Activated CD4-positive, alpha-beta memory T cell treated with anti-CD3 and anti-CD28 coated beads for 36 hours (primary cell): ENCODE results near the gene NTRK3. TPM values are rescaled to one million over a fixed set of nuclear protein-coding genes. Genes with fewer than 3 reads are reported as not detected.

Source experiments
- CTCF ChIA-PET: fragments of 350-600 bp; sonication (Branson Sonifier 250); formaldehyde crosslinking; loops from one replicate; lab custom pipeline; 2021; ENCODE audit warnings: antibody characterized with exemption, inconsistent platforms; lab: Charles Lee
- POLR2A ChIA-PET: fragments of 350-600 bp; sonication (Branson Sonifier 250); formaldehyde crosslinking; loops from one replicate; lab custom pipeline; 2021; ENCODE audit warnings: antibody characterized with exemption; lab: Charles Lee
- DNase-seq: peaks from one replicate; pipeline ENCODE4 v3.0.0-alpha.2; 2020
- H3K27ac Mint-ChIP-seq: one replicate; pipeline ENCODE4 v1.8.0; 2021; ENCODE audit warnings: mixed read lengths
- H3K27me3 Mint-ChIP-seq: one replicate; pipeline ENCODE4 v1.8.0; 2021; ENCODE audit warnings: mixed read lengths
- H3K36me3 Mint-ChIP-seq: one replicate; pipeline ENCODE4 v1.8.0; 2021; ENCODE audit warnings: mixed read lengths
- H3K4me1 Mint-ChIP-seq: one replicate; pipeline ENCODE4 v1.8.0; 2021; ENCODE audit warnings: low read depth, mixed read lengths
- H3K4me3 Mint-ChIP-seq: one replicate; pipeline ENCODE4 v1.8.0; 2021; ENCODE audit warnings: mild to moderate bottlenecking, mixed read lengths
- H3K9me3 Mint-ChIP-seq: one replicate; pipeline ENCODE4 v1.8.0; 2021; ENCODE audit warnings: mixed read lengths
- intact Hi-C: fragments of 100-400 bp; cut with micrococcal nuclease; formaldehyde crosslinking; loops from one replicate; pipeline ENCODE4 v1.15.1; 2023
- total RNA-seq, 2 experiments: library from RNA; stranded (reverse); gene quantifications; one replicate each; pipeline ENCODE4 v1.2.3, GENCODE V29; 2021

NTRK3 gene
- total RNA-seq, 2 experiments from 2014 or later, result 0.78 to 0.85 TPM

DNA sequence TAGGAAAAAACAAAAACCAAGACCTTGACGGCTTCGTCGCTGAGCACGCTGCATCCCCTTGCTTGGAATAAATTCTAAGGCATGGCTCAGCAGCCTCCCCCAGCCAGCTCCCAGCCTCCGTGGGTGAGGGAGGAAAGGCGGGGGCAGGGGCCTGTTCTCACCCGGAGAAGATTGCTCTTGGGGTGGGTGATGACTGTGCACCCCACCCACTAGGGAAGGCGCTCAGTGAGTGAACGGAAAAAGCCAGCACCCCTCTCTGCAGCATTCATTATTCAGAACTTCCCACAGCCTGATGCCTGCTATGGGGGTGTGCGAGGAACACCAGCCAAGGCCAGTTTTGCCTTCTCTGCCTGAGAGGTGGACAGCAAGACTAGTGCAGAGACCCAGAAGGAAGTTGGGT is 19.3 kb upstream of the NTRK3 start:
- no peaks in the 10 kb centered on the region for H3K9me3 Mint-ChIP-seq

DNA sequence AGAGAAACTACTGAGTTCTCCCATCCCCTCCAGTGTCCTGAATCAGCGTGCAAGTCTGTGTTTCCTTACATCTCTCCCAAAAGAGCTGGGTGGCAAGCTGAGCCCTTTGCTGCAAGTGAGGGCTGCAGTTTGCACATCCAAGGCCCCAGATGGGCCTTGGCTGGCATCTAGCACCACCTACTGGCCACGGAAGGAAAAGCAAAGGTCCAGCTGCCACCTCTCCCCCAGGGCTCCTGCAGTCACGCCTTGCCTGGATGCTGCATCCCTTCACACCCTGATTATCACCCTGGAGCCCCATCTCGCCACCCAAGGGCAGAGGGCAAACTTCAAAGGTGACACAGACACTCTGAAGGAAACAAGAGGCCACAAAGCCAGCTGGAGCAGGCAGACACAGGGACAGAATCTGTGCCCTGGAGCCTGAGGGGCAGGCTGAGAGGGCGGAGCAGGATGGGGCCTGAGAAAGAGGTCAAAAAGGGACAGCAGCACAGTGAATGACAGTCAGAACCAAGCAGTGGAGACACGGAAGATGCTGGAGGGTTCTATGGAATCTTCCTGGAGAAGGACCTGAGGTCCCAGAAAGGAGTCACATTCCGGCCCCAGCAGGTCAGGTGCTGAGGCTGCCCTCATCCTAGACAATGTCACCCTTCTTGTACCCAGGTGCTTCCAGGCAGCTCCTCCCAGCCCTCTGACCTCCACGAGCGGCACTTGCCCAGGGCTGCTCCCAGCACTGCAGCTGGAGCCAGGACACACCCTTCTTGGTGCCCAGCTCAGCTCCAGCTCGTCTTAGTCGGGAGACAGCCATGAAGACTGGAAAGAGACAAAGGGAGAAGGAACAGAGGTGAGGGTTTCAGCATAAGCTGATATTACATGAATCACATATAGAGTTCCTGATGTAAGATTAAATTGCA is 18.3 kb upstream of the NTRK3 start:
- Mint-ChIP-seq H3K4me1 (no peaks in the 10 kb centered on the region), H3K9me3 (no peaks in the 10 kb centered on the region), H3K27ac (no peak overlapping the region), H3K4me3 (no peak overlapping the region), H3K27me3 (peaks cover 13% of the 10 kb centered on the region), H3K36me3 (no peaks in the 10 kb centered on the region)
- CTCF ChIA-PET, result interaction anchor here (0.6 to 5.5 kb wide), 23 partner anchors 9 to 1856 kb away, joined by 3 to 70 read pairs (median 3); no protein-coding TSS in a partner anchor
- DNase-seq, result peak; percentile 77
- intact Hi-C loops, result no loop called here
- POLR2A ChIA-PET, result no interaction called here

More for the DNA sequence above, 19.3 kb upstream of the NTRK3 start:
- Mint-ChIP-seq H3K27ac (no peak overlapping the region), H3K27me3 (peaks cover 17% of the 10 kb centered on the region), H3K4me1 (no peaks in the 10 kb centered on the region), H3K4me3 (no peak overlapping the region), H3K36me3 (no peaks in the 10 kb centered on the region)
- intact Hi-C loops, result no loop called here
- CTCF ChIA-PET, result interaction anchor here (0.6 to 5.5 kb wide), 12 partner anchors 8 to 1857 kb away, joined by 3 to 70 read pairs (median 4); no protein-coding TSS in a partner anchor
- DNase-seq, result no peak
- POLR2A ChIA-PET, result no interaction called here

DNA sequence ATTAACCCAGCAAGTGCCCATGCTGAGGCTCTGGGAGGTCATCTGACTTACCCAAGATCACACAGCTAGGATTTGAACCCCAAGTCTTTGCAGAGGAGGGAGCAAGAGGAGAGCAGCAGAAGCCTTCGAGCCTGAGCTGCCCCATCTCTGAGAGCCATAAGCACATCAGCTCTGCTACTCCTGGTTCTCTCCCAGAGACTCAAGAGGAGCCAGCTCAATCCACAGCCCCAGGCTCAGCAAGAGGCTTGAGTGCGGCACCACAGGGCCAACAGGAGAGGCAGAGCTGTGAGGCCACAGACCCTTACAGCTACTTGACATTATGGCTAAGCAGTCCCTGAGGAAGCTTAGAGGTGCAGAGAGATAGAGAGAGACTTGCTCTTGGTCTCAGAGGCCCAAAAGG is 15.9 kb upstream of the NTRK3 start:
- Mint-ChIP-seq H3K36me3 (no peaks in the 10 kb centered on the region), H3K4me3 (no peak overlapping the region), H3K9me3 (no peaks in the 10 kb centered on the region), H3K27me3 (peaks cover 4% of the 10 kb centered on the region), H3K27ac (no peak overlapping the region), H3K4me1 (no peaks in the 10 kb centered on the region)
- intact Hi-C loops, result no loop called here
- DNase-seq, result no peak
- CTCF ChIA-PET, result interaction anchor here (1.2 to 5.5 kb wide), 3 partner anchors 9 to 177 kb away, joined by 3 to 70 read pairs (median 38); no protein-coding TSS in a partner anchor
- POLR2A ChIA-PET, result no interaction called here

DNA sequence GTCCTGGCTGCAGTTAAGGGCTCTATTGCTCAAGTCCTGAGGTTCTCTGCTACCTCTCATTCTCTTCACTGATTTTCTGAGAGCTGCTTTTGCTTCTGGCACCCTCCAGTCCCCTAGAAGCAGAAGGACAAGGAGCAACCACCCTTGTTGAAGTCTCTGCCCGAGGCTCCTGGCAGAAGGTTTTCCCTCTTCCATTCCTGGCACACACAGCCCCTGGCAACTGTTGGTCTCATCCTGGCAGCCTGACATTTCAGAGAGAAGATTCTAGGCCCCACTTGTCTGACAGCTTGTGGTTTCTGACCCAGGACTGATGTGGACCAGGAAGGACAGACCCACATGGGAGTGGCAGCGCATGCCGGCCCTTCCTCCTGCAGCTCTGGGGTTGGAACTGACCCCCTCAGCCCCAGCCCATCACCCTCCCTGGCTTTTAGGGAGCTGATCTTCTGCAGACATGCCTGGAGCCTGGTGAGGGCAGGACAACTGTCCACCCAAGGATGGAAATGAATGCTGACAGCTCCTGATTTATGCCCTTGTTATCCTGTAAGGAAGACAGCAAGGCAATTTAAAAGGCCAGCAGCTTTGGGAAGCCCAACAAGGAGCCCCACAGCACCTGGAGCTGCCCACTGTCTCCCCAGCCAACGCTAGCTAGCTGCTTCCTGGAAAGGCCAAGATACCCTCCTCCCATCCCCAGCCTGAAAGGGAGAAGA is 13.0 kb upstream of the NTRK3 start:
- no peaks in the 10 kb centered on the region for H3K9me3 Mint-ChIP-seq
- peaks cover 11% of the 10 kb centered on the region for H3K27me3 Mint-ChIP-seq
- H3K36me3 Mint-ChIP-seq, result no peaks in the 10 kb centered on the region
- no peaks in the 10 kb centered on the region for H3K4me1 Mint-ChIP-seq
- H3K4me3 Mint-ChIP-seq, result no peak overlapping the region
- ChIA-PET POLR2A (no interaction called here), CTCF (no interaction called here)
- intact Hi-C loops, result no loop called here
- no peak overlapping the region for H3K27ac Mint-ChIP-seq
- no peak for DNase-seq

DNA sequence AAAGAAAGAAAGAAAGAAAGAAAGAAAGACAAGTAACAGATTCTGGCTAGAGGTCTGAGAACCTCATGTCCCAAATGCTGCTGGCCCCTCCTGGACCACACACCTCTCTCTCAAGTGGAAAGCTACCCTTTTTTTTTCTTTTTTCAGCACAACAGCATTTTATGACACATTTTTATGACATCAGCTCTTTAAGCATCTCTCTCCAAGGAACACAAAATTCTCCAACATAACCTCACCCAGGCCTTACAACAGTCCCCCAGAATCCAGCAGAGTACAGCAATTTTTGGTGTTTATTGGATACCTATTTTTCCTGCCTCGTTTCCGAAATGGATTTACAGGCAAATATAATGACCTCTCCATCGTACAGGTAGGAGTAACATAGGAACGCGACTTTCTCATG is 11.2 kb upstream of the NTRK3 start:
- H3K36me3 Mint-ChIP-seq, result no peaks in the 10 kb centered on the region
- no peak overlapping the region for H3K27ac Mint-ChIP-seq
- POLR2A ChIA-PET, result no interaction called here
- H3K27me3 Mint-ChIP-seq, result peaks cover 21% of the 10 kb centered on the region
- no peaks in the 10 kb centered on the region for H3K9me3 Mint-ChIP-seq
- CTCF ChIA-PET, result interaction anchor here (1.6 kb wide), 1 partner anchor 22 kb away, joined by 5 read pairs; no protein-coding TSS in a partner anchor
- intact Hi-C loops, result no loop called here
- H3K4me1 Mint-ChIP-seq, result no peaks in the 10 kb centered on the region
- DNase-seq, result no peak
- H3K4me3 Mint-ChIP-seq, result no peak overlapping the region

DNA sequence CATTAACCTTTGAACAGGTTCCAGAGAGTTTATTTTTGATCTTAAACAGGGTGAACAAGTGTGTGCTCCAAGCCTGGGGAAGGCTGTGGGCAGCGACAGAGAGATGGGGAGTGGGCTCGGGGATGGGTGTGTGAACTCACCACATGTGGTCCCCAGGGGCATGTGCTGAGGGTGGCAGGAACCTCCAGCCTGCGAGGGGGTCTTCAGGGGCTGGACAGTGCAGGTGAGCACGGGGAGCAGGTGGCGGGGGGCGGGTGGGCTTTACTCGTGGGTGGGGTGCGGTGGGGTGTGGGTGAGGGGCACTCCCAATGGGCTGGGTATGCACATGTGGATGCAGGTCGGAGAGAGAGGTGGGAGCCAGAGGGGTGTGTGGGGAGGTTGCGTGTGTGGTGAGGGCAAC is 9.6 kb upstream of the NTRK3 start:
- H3K27ac Mint-ChIP-seq, result no peak overlapping the region
- no peak overlapping the region for H3K4me3 Mint-ChIP-seq
- intact Hi-C loops, result no loop called here
- peaks cover 21% of the 10 kb centered on the region for H3K27me3 Mint-ChIP-seq
- POLR2A ChIA-PET, result no interaction called here
- H3K4me1 Mint-ChIP-seq, result no peaks in the 10 kb centered on the region
- CTCF ChIA-PET, result no interaction called here
- no peaks in the 10 kb centered on the region for H3K9me3 Mint-ChIP-seq
- H3K36me3 Mint-ChIP-seq, result no peaks in the 10 kb centered on the region
- DNase-seq, result no peak

DNA sequence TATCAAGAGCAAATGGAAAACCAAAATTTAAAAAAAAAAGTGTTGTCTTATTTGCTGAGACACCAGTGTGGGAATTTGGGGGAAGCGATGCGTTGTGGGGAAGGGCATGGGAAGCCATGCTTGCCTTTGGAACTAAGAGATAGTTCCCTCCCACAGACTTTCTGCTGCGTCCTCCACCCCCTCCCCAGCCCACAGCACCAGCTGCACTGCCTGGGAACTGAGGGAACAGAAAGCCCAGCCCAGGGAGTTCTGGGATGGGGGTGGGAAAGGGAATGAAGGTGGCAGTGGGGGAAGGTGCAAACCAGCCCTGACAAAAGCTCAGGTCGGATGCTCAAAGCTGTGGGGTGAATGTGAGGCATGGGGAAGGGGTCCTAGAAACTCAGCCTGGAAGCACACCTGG is 8.1 kb upstream of the NTRK3 start:
- Mint-ChIP-seq H3K9me3 (no peaks in the 10 kb centered on the region), H3K4me3 (no peak overlapping the region), H3K36me3 (no peaks in the 10 kb centered on the region), H3K4me1 (no peaks in the 10 kb centered on the region), H3K27me3 (peaks cover 24% of the 10 kb centered on the region), H3K27ac (no peak overlapping the region)
- intact Hi-C loops, result no loop called here
- no peak for DNase-seq
- ChIA-PET CTCF (interaction anchor here (2.1 kb wide), 1 partner anchor 19 kb away, joined by 10 read pairs; no protein-coding TSS in a partner anchor), POLR2A (no interaction called here)

DNA sequence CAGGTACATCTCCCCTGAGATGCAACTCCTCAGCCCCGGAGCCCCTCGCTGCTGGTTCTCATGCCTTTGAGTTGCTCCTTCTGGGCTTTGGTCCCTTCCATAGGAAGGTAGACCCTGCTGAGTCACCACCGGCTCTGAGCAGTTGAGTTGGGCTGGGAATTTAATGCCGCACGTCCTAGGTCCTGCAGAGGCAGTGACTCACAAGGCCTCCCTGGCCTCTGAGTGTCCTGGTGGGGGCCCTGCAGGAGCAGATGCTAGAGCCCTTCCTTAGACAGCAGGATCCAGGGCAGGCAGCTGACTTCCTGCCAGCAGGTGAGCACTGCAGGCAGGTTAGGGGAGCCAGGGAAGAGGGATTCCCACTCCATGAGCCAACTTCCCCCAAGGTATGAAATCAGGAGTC is 5.5 kb upstream of the NTRK3 start:
- H3K27me3 Mint-ChIP-seq, result peaks cover 49% of the 10 kb centered on the region

DNA sequence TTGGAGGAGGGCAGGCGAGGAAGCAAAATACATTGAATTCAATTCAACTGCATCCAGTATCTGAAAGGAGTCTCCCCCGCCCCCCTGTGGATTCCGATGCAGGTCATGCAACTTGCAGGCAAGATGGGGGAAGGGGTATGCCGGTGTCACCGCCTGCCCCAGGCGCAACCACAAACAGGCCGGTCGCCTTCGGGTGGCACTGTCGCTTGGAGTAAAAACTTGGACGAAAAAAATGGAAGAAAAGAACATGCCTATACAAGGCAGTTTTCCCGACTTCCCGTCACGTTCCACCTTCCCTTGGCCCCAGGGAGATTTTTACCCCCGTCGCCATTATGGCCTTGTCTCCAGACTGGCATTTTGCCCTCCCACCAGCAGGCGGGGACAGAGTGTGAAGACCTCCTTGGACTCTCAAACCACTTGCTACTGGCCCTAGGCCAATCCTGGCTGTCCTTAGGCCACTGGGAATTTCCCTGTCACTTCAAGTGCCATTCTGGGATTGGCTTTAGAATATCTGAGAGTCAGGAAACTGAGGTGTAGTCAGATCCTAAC is 1.6 kb upstream of the NTRK3 start:
- POLR2A ChIA-PET, result no interaction called here
- peak; percentile 41 for DNase-seq
- Mint-ChIP-seq H3K4me1 (peaks cover 25% of the 10 kb centered on the region), H3K27ac (no peak overlapping the region), H3K4me3 (peak overlapping the region; percentile 20), H3K27me3 (peaks cover 55% of the 10 kb centered on the region), H3K36me3 (no peaks in the 10 kb centered on the region), H3K9me3 (no peaks in the 10 kb centered on the region)
- CTCF ChIA-PET, result interaction anchor here (1.1 to 2.3 kb wide), 3 partner anchors 13 to 194 kb away, joined by 3 to 10 read pairs (median 7); no protein-coding TSS in a partner anchor
- intact Hi-C loops, result loop anchor here (5.0 kb wide), 2 partner anchors 74 to 189 kb away; no protein-coding TSS in a partner anchor

More for the DNA sequence above, 5.5 kb upstream of the NTRK3 start:
- intact Hi-C loops, result no loop called here
- Mint-ChIP-seq H3K4me3 (no peak overlapping the region), H3K27ac (no peak overlapping the region), H3K4me1 (peaks cover 11% of the 10 kb centered on the region), H3K36me3 (no peaks in the 10 kb centered on the region), H3K9me3 (no peaks in the 10 kb centered on the region)
- DNase-seq, result no peak
- POLR2A ChIA-PET, result no interaction called here
- CTCF ChIA-PET, result interaction anchor here (2.3 kb wide), 1 partner anchor 16 kb away, joined by 15 read pairs; no protein-coding TSS in a partner anchor

DNA sequence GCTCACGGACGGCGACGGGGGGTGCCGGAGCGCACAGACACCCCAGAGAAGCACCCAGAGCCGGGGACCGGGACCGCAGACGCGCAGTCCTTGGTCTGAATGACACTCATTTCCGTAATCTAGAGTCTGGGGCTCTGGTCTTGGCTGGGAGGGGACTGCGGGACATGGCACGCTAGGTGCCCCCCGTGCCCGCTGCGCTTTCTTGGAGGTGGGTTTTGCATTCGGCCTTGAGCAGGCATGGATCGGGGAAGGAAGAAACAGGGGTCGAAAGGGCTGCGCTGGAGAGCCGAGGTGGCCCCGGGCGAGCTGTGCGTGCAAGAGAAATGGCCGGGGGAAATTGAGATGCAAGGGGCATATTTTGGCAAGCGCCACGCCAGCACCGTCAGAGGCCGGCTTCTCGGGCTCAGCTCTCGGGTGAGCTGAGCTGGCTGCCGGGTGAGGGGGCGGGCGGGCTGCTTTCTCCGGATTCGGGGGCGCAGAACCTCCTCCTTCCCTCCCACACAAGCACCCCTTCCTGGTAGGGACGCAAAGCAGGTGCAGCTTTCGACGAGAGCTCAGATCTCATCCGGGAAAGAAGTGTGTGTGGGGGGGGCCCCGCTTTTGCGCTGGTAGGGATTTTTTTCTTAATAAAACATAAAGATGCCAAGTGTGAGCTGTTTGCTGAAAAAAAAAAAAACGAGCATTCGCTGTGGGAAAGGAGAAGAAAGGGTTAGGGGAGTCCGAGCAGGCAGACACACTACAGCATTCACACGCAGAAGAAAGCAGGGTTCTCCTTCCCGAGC is 963 bp upstream of the NTRK3 start:
- ChIA-PET CTCF (interaction anchor here (0.7 to 2.3 kb wide), 4 partner anchors 12 to 195 kb away, joined by 3 to 10 read pairs (median 5); no protein-coding TSS in a partner anchor), POLR2A (no interaction called here)
- DNase-seq, result peak; percentile 57
- Mint-ChIP-seq H3K27me3 (peaks cover 59% of the 10 kb centered on the region), H3K36me3 (no peaks in the 10 kb centered on the region), H3K4me1 (peaks cover 25% of the 10 kb centered on the region), H3K27ac (no peak overlapping the region), H3K9me3 (no peaks in the 10 kb centered on the region), H3K4me3 (peak overlapping the region; percentile 79)
- intact Hi-C loops, result loop anchor here (5.0 kb wide), 2 partner anchors 75 to 190 kb away; no protein-coding TSS in a partner anchor
